Calu3 (cell line): ENCODE data around the gene TFCP2. TPM values are rescaled to one million over a fixed set of nuclear protein-coding genes. Genes with fewer than 3 reads are reported as not detected.

ENCODE experiments used
- BruUV-seq: library from RNA; stranded (reverse); fragments of 400-500 nt; replicated peaks from 2 replicates; lab custom pipeline; 2021; lab: Mats Ljungman, UMichigan
- CTCF ChIA-PET: fragments of 300-600 bp; sonication (Branson Sonifier 250); formaldehyde crosslinking; loops from one replicate; lab custom pipeline; 2022; ENCODE audit warnings: antibody characterized with exemption; lab: Charles Lee
- DNase-seq: peaks from one replicate; pipeline ENCODE4 v3.0.0; 2022
- H3K27ac Mint-ChIP-seq: one replicate; pipeline ENCODE4 v1.8.0; 2022; ENCODE audit warnings: mixed read lengths; ENCODE audit not compliant: unreplicated experiment
- H3K27me3 Mint-ChIP-seq: one replicate; pipeline ENCODE4 v1.8.0; 2022; ENCODE audit warnings: mixed read lengths; ENCODE audit not compliant: unreplicated experiment
- H3K36me3 Mint-ChIP-seq: one replicate; pipeline ENCODE4 v1.8.0; 2022; ENCODE audit warnings: mild to moderate bottlenecking, moderate library complexity, mixed read lengths; ENCODE audit not compliant: insufficient read depth, unreplicated experiment
- H3K4me1 Mint-ChIP-seq: one replicate; pipeline ENCODE4 v1.8.0; 2022; ENCODE audit warnings: mild to moderate bottlenecking, low read depth, mixed read lengths; ENCODE audit not compliant: unreplicated experiment
- H3K4me3 Mint-ChIP-seq: one replicate; pipeline ENCODE4 v1.8.0; 2022; ENCODE audit warnings: mild to moderate bottlenecking, low read depth, moderate library complexity, mixed read lengths; ENCODE audit not compliant: unreplicated experiment
- H3K9me3 Mint-ChIP-seq: one replicate; pipeline ENCODE4 v1.8.0; 2022; ENCODE audit warnings: low read depth, mixed read lengths; ENCODE audit not compliant: unreplicated experiment
- CTCF ChIP-seq: fragments of 200-600 bp; IDR thresholded peaks from one replicate; pipeline ENCODE4 v1.8.0; 2022; ENCODE audit warnings: antibody characterized with exemption; ENCODE audit not compliant: unreplicated experiment
- intact Hi-C: fragments of 100-400 bp; cut with micrococcal nuclease; formaldehyde crosslinking; loops from one replicate; pipeline ENCODE4 v1.10.0; 2022; ENCODE audit not compliant: unreplicated experiment
- total RNA-seq: library from RNA; stranded (reverse); gene quantifications from 2 replicates; pipeline ENCODE4 v1.2.3, GENCODE V29; 2022

Gene TFCP2
- total RNA-seq, 1 experiment from 2014 or later = 19.6 TPM

- CTCF ChIA-PET = no interaction called here
- intact Hi-C loops = no loop called here
These were observed 32.4 kb upstream of the TFCP2 start for GRCh38 chr12:51205350-51205749.

DNA sequence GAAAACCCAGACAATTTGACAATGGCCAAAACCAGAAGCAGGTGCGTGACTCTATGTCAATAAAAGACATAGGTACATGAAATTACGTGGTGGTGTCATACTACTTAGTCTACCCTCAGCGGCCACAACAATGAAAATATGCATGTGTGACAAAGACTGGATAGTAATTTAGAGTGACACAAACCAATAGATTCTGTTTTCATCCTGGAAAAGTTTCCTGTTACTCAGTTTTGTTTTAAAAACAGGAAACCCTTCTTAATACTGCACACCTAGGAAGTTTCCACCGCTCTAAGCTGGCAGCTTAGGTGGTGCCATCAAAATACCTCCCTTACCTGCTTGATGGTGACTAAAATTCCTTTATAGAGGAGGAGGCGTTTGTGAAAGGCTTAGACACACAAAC is 29.8 kb upstream of the TFCP2 start:
- Mint-ChIP-seq H3K9me3 (no peaks in the 10 kb centered on the region), H3K36me3 (no peaks in the 10 kb centered on the region), H3K27ac (peak overlapping the region; percentile 61), H3K4me3 (no peak overlapping the region), H3K27me3 (no peaks in the 10 kb centered on the region), H3K4me1 (no peaks in the 10 kb centered on the region)
- DNase-seq = no peak
- intact Hi-C loops = no loop called here
- CTCF ChIA-PET = no interaction called here
- BruUV-seq = no TSS peak
- TF ChIP-seq CTCF = no peak

More at GRCh38 chr12:51205350-51205749, 32.4 kb upstream of the TFCP2 start:
- TF ChIP-seq CTCF = no peak
- DNase-seq = no peak
- H3K9me3 Mint-ChIP-seq = no peaks in the 10 kb centered on the region
- H3K4me1 Mint-ChIP-seq = no peaks in the 10 kb centered on the region
- no peak overlapping the region for H3K4me3 Mint-ChIP-seq
- H3K27me3 Mint-ChIP-seq = peaks cover under 1% of the 10 kb centered on the region
- no peak overlapping the region for H3K27ac Mint-ChIP-seq
- no peaks in the 10 kb centered on the region for H3K36me3 Mint-ChIP-seq
- no TSS peak for BruUV-seq

DNA sequence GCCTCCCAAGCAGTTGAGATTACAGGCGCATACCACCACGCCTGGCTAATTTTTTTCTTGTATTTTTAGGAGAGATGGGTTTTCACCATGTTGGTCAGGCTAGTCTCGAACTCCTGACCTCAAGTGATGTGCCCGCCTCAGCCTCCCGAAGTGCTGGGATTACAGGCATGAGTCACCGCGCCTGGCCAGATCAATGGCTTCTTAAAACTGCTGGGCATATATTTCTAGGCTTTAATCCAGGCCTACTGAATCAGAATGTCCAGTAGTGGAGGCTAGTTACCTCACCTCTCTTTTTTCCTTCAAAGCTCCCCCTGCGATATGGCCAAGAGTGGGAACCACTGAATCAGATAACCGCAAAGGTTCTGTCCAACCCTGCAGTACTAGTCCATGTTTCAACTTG is 27.9 kb upstream of the TFCP2 start:
- intact Hi-C loops = no loop called here
- Mint-ChIP-seq H3K4me3 (no peak overlapping the region), H3K9me3 (no peaks in the 10 kb centered on the region), H3K27me3 (no peaks in the 10 kb centered on the region), H3K4me1 (no peaks in the 10 kb centered on the region), H3K27ac (no peak overlapping the region), H3K36me3 (no peaks in the 10 kb centered on the region)
- DNase-seq = no peak
- CTCF ChIA-PET = no interaction called here
- no TSS peak for BruUV-seq
- TF ChIP-seq CTCF = no peak

- Mint-ChIP-seq H3K27ac (no peak overlapping the region), H3K27me3 (no peaks in the 10 kb centered on the region), H3K4me3 (no peak overlapping the region), H3K4me1 (no peaks in the 10 kb centered on the region), H3K9me3 (no peaks in the 10 kb centered on the region), H3K36me3 (no peaks in the 10 kb centered on the region)
- intact Hi-C loops = no loop called here
- DNase-seq = no peak
- no peak for TF ChIP-seq CTCF
- BruUV-seq = no TSS peak
- CTCF ChIA-PET = no interaction called here
These were observed 27.2 kb upstream of the TFCP2 start for GRCh38 chr12:51200156-51200555.
